ENCODE measurements around the gene CELA1.

DNA sequence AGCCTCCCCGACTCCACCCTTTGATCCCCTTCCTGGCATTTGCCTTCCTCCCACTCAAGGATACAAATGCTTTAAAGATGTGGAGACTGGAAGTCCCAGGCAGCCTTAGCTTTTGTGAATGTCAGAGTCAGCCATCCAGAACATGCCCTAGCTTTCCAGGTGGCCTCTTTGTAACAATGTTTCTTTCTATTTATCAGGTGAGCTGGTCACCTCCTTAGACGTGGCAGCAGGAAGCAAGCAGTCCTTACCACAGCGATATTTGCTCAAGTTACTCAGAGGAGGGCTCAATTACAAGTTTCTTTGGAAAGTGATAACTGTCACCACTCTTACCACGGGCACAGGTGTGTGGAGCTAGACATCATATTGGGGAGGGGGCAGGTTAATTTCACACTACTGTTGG, 39.9 kb upstream of the CELA1 start:
- TF ChIP-seq EZH2 (IDR thresholded peaks at IDR 0.05; ENCODE audit: insufficient read depth, low read length): no peak
- TF ChIP-seq, protein P1, sequence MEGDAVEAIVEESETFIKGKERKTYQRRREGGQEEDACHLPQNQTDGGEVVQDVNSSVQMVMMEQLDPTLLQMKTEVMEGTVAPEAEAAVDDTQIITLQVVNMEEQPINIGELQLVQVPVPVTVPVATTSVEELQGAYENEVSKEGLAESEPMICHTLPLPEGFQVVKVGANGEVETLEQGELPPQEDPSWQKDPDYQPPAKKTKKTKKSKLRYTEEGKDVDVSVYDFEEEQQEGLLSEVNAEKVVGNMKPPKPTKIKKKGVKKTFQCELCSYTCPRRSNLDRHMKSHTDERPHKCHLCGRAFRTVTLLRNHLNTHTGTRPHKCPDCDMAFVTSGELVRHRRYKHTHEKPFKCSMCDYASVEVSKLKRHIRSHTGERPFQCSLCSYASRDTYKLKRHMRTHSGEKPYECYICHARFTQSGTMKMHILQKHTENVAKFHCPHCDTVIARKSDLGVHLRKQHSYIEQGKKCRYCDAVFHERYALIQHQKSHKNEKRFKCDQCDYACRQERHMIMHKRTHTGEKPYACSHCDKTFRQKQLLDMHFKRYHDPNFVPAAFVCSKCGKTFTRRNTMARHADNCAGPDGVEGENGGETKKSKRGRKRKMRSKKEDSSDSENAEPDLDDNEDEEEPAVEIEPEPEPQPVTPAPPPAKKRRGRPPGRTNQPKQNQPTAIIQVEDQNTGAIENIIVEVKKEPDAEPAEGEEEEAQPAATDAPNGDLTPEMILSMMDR (IDR thresholded peaks at IDR 0.05; ENCODE audit: insufficient read depth, low read depth, low read length): no peak
